NAMALWA (cell line): ENCODE results near the gene TMPRSS9.
"Not testable (repeated sequence)": the region's sequence is repeated elsewhere in the genome, so short reads cannot be mapped to it uniquely, and the experiment has no call there.

Source experiments
- DNase-seq: peaks from one replicate; pipeline ENCODE4 v3.0.0-alpha.2; 2015; ENCODE audit warnings: low spot score

TMPRSS9 gene

DNA sequence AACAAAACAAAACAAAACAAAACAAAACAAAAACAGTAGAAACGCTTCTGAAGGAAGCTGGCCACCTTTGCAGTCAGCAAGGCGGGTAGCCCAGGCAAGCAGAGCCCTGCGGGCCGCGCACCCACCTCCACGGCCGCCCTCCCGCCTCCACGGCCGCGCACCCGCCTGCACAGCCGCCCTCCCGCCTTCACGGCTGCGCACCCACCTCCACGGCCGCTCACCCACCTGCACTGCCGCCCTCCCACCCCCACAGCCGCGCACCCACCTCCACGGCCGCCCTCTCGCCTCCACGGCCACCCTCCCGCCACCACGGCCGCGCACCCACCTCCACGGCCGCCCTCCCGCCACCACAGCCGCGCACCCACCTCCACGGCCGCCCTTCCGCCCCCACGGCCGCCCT lies 76.3 kb downstream of the TMPRSS9 start:
- DNase-seq, result no peak

DNA sequence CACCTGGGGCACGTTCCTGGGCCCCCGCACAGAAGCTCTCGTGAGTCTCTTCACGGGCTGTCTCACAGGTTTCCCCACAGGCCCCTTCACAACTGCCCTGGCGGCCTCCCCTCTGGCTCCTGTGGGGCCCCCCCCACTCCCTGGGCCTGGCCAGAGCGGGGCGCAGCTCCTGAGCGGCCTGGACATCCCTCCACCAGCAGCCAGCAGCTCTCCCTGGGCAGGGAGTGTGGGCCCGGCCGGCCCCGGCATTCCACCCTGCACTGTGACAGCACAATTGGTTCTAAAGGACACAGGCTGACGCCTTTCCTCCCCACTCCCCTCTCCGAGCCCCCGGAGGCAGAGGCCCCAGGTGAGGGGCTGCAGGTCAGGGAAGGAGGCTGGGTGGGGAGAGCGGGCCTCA lies 76.9 kb downstream of the TMPRSS9 start:
- no peak for DNase-seq

GRCh38 chr19:2438178-2438577 lies 78.1 kb downstream of the TMPRSS9 start:
- DNase-seq, result no peak

DNA sequence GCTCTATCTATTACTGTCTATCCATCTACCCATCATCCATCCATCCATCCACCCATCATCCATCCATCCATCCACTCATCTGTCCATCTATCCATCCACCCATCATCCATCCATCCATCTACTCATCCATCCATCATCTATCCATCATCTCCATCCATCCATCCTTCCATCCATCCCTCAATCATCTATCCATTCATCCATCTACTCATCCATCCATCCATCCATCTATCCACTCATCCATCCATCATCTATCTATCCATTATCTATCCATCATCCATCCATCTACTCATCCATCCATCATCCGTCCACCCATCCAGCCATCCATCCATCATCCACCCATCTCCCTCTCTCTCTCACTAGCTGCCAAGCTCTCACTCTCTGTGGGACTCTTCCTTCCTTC lies 80.5 kb downstream of the TMPRSS9 start:
- no peak for DNase-seq

DNA sequence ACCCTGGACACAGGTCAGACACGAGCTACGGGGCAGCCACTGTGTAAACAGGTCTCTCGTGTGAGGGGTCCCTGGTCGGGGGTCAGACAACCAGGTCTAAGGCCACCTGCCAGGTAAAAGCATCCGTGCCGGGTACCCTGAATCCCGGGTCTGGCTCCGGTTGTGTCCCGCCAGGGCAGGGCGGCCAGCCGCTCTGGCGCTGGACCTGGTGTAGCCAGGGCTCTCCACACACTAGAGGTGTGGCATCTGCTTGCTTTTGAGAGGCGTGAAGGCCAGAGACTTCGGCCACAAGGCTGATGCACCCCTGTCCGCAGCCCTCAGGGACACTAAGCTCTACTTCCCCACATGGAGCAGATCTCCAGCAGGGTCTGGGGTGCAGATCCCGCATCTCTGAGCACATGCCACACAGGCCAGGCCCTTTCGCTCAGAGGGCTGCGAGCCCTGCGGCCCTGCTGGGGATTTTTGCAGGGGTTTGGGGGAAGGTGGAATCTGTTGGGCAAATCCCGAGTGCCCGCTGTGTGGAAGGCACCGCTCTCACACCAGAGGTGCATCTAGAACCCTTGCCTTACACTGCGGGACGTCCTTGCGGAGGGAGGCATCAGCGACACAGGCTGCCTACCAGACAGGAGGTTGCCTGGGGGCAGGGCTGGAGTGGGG lies 81.2 kb downstream of the TMPRSS9 start:
- DNase-seq, result no peak

GRCh38 chr19:2443116-2443784 lies 83.2 kb downstream of the TMPRSS9 start:
- DNase-seq, result no peak

GRCh38 chr19:2443785-2444182 lies 83.7 kb downstream of the TMPRSS9 start:
- DNase-seq, result no peak

- DNase-seq, result no peak
These were observed 84.4 kb downstream of the TMPRSS9 start for GRCh38 chr19:2444251-2445002.

- peak; percentile 89 for DNase-seq
These were observed 86.3 kb downstream of the TMPRSS9 start for GRCh38 chr19:2446381-2446780.

DNA sequence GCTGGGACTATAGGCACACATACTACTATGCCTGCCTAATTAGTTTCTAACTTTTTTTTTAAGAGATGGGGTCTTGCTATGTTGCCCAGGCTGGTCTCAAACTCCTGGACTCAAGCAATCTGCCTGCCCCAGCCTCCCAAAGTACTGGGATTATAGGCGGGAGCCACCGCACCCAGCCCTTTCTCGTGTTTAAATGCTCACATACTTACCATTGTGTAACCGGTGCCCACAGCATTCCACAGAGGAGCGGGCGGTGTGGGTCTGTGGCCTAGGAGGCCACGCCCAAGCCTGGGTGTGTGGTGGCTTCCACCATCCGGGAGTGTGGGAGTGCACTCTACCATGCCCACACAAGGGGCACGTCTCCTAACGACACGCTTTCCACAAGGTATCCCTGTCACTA lies 89.0 kb downstream of the TMPRSS9 start:
- no peak for DNase-seq

DNA sequence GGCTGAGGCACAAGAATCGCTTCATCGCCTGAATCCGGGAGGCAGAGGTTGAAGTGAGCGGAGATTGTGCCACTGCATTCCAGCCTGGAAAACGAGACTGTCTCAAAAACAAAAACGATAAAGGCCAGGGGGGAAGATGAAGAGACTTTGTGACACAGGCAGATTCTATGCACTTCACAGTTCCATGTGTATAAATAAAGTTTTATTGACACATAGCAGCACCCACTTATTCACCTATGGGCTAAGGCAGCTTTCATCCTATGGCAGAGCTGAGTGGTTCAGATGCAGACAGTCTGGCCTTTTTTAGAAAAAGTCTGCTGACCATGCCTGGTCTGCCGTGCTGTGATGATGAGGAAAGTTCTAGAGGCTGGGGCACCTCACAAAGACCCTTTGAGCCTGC lies 91.1 kb downstream of the TMPRSS9 start:
- DNase-seq, result peak; percentile 27

DNA sequence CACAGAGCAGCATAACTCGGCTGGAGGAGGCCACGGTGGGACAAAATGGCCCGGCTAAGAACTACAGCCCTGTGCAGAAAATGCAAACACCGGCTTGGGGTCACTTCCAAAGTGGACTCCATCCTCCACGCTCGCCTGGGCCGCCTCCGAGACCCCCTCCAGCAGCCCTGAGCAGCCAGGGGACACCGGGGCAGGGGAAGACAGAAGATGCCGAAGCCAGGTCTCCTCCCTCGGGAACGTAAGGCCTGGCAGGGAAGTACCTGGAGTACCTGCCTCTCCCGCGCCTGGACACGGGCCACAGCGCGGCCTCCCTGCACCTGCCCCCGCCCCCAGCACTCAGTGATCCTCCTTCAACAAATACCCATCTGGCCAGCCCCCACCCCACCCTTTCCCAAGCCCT lies 91.7 kb downstream of the TMPRSS9 start:
- DNase-seq, result no peak

- no peak for DNase-seq
These were observed 93.5 kb downstream of the TMPRSS9 start for GRCh38 chr19:2453431-2454025.

GRCh38 chr19:2454199-2454961 lies 94.3 kb downstream of the TMPRSS9 start:
- no peak for DNase-seq

DNA sequence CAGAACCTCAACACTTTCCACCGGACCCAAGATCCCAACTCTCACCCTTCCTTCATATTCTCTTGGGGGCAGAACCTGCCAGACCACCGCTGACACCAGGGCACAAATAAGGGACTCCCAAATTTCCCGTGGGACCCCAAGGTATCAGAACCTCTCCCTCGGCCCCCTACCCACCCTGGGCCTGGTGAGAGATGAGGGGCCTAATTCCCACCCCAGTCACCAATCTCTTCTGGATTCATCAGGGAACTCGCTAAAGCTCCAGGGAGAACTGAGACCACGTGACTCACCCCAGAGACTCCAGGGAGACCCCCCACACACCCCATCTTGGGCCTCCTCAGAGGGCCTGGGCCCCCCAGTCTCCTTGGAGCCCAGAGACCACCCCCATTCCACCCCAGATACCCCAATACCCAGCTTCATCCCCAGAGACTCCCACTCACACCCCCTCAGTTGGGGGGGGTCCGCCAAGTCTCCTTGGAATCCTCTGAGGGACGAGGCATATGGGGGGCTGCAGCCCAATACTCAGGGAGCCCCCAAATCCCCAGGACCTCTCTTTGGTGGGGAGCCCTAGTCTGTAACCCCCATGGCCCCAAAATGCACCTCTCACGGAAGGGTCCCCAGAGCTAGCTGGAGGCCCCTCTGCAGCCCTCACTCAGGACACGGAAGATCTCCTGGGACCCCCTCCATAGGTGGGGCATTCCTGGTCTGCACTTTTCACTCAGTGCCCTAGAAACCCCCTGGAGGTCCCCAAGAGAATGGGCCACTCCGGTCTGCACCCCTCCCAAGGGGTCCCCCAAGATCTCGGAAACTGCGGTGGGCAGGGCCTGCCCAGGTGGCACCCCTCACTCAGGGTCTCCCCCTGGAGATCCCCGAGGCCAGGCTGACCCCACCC lies 95.1 kb downstream of the TMPRSS9 start:
- no peak for DNase-seq

DNA sequence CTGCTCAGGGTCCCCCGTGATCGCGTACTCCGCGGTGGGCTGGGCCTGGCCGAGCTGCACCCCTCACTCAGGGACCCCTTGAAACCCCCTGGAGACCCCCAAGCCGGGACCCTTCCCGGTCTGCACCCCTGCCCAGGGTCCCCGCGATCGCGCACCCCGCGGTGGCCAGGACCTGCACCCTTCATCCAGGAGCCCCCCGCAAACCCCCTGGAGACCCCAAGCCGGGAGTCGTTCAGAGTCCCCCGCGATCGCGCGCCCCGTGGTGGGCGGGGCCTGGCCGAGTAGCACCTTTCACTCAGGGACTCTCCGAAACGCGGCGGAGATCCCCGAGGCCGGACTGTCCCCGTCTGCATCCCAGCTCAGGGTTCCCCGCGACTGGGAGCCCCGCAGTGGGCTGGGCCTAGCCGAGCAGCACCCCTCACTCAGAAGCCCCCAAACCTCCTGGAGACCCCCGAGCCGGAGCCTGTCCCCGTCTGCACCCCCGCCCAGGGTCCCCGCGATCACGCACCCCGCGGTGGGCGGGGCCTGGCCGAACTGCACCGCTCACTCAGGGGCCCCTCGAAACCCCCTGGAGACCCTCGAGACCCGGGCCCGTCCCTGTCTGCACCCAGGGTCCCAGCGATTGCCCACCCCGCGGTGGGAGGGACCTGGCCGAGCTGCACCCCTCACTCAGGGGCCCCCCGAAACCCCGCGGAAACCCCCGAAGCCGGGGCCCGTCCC lies 95.9 kb downstream of the TMPRSS9 start:
- DNase-seq, result peak; percentile 51

DNA sequence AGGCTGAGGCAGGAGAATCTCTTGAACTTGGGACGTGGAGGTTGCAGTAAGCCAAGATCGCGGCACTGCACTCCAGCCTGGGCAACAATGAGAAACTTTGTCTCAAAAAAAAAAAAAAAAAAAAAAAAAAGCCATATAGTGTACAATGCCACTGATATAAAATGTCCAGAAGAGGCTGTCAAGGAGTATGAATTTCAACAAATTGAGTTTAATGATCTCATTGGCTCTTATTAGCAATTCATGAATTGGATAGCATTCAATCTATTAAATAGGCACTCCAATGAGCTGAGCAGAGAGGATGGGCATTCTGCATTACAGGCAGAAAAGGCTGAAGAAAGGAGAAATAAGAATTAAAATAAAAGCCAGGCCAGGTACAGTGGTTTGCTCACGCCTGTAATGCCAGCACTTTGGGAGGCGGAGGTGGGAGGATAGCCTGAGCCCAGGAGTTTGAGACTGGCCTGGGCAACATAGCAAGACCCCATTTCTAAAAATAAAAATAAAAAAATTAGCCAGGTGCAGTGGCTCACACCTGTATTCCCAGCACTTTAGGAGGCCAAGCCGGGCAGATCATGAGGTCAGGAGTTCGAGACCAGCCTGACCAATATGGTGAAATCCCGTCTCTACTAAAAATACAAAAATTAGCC lies 97.5 kb downstream of the TMPRSS9 start:
- DNase-seq, result no peak

DNA sequence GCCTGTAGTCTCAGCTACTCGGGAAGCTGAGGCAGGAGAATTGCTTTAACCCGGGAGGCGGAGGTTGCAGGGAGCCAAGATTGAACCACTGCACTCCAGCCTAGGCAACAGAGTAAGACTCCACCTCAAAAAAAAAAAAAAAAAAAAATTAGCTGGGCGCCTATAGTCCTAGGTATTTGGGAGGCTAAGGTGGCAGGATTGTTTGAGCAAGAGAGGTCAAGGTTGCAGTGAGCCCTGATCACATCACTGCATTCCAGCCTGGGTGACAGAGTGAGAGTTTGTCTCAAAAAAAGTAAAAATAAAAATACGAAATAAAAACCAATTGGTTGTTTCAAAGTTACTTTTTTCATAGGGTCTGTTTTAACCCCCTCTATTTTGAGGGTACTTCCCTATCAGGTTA lies 98.0 kb downstream of the TMPRSS9 start:
- no peak for DNase-seq

- DNase-seq, result not testable (repeated sequence)
These were observed 98.7 kb downstream of the TMPRSS9 start for GRCh38 chr19:2458776-2459175.

DNA sequence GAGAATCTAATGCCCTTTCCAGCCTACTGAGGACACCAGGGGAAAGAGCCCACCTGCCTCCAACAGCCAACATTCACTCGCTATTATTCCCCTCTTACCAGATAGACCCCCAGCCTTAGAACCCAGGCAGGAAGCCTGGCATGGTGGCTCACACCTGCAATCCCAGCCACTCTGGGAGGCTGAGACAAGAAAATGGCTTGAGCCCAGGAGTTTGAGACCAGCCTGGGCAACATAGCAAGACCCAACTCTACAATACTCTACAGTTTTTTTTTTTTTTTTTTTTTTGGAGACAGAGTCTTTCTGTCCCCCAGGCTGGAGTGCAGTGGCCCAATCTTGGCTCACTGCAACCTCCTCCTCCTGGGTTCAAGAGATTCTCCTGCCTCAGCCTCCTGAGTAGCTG lies 100.2 kb downstream of the TMPRSS9 start:
- no peak for DNase-seq
